ENCODE measurements around the gene PNPLA5. TPM values are rescaled to one million over a fixed set of nuclear protein-coding genes. Genes with fewer than 3 reads are reported as not detected.

Gene PNPLA5
- polyA plus RNA-seq, 1 experiment, result not detected

DNA sequence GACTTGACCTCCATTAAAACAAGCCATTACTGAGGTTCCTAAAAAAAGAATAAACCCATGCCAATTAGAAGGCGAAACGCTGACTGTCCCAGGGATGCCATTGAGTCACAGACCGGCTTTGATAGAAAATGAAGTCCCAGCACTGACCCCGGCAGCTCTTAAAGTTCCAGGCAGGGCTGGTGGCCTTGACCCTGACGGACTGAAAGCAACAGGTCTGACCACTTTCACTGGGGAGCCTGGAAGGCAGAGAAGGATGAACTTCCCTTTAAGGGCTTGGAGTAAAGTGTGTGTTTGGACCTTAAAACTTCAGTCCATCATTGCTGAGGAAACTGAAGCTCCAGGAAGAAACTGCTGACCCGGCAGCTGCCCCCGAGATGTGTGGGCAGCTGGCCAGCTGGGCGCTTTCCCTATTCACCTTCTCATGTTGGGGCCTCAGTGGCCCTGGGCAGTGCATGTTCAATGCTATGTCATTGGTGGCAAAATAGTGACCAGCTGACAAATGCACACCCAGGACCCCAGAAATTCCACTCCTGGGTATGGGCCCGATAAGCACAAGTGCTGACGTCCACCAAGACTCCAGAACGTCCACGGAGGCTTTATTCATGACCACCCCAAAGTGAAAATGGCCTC is 60.8 kb downstream of the PNPLA5 start:
- Histone ChIP-seq H3K4me3 (ENCODE audit: low read depth, low read length) (no peak overlapping the region), H3K27me3 (ENCODE audit: control insufficient read depth, insufficient read depth, low read length) (no peaks in the 10 kb centered on the region; the same call in 1 of the 2 replicates), H3K36me3 (ENCODE audit: control insufficient read depth, insufficient read depth, low read length) (no peaks in the 10 kb centered on the region)
- no peak for DNase-seq (ENCODE audit: low read depth)
- TF ChIP-seq, protein P1, sequence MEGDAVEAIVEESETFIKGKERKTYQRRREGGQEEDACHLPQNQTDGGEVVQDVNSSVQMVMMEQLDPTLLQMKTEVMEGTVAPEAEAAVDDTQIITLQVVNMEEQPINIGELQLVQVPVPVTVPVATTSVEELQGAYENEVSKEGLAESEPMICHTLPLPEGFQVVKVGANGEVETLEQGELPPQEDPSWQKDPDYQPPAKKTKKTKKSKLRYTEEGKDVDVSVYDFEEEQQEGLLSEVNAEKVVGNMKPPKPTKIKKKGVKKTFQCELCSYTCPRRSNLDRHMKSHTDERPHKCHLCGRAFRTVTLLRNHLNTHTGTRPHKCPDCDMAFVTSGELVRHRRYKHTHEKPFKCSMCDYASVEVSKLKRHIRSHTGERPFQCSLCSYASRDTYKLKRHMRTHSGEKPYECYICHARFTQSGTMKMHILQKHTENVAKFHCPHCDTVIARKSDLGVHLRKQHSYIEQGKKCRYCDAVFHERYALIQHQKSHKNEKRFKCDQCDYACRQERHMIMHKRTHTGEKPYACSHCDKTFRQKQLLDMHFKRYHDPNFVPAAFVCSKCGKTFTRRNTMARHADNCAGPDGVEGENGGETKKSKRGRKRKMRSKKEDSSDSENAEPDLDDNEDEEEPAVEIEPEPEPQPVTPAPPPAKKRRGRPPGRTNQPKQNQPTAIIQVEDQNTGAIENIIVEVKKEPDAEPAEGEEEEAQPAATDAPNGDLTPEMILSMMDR (IDR thresholded peaks at IDR 0.05; ENCODE audit: insufficient read depth, low read depth, low read length), result no peak
- POLR2A ChIA-PET, result no interaction called here
- CTCF ChIA-PET, result no interaction called here

DNA sequence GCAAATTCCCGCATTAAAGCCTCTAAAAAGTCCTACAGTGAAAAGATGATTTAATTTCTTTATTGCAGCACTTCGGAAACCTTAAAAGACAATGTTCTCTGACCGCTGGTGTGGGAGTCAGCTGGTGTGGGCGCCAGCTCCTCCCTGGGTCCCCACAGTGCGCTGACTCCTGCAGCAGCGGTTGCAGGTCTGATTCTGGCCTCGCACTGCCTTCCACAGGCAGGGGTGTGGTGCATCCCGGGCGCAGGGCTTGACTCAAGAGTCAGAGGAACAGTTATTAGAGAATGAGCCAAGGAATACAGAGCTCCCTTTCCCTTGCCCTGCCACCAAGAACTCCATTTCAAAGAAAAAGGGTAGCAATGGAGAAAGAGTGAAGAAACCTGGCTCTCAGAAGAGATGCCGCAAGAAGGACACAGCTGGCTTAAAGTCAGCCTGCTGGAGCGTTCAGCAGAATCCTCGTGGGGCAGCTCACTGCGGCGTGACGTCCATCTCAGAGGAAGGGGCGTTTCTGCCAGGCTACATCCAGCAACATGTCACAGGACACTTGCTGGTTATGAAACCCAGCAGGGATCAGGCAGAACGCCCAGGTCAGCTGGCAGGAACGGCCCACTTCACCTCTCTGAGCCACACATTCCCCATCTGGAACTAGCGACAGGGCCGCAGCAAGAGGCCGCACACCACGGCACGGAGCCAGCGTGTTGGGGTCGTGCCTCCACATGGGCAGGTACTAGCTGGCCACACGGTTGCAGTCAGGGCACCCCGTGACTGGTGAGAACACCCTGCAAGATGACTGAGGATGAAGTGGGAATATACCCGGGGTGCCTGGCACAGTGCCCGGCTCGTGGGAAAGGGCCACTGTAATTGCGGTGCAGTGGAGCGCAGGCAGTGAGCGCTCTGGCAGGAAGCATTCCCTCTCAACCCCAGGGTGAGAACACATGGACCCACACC is 61.6 kb downstream of the PNPLA5 start:
- no peaks in the 10 kb centered on the region; the same call in 1 of the 2 replicates for H3K27me3 ChIP-seq (ENCODE audit: control insufficient read depth, insufficient read depth, low read length)
- ChIA-PET CTCF (interaction anchor here (0.6 to 6.0 kb wide), 6 partner anchors 8 to 443 kb away, joined by 3 to 48 read pairs (median 6); no protein-coding TSS in a partner anchor), POLR2A (no interaction called here)
- H3K4me3 ChIP-seq (ENCODE audit: low read depth, low read length), result no peak overlapping the region
- DNase-seq (ENCODE audit: low read depth), result no peak
- no peaks in the 10 kb centered on the region for H3K36me3 ChIP-seq (ENCODE audit: control insufficient read depth, insufficient read depth, low read length)
- TF ChIP-seq, protein P1 (IDR thresholded peaks at IDR 0.05; ENCODE audit: insufficient read depth, low read depth, low read length), result no peak

Other genes with a start within 250 kb of the PNPLA5 start
- 0.75 and 1.4 TPM in 2 replicates for gene EFCAB6, start 79.7 kb downstream of the PNPLA5 start, polyA plus RNA-seq (2011; rRNA removed)
- 0.15 and 0.39 TPM in 2 replicates for gene SULT4A1, start 29.5 kb downstream of the PNPLA5 start, polyA plus RNA-seq (2011; rRNA removed)
- gene PNPLA3, start 31.8 kb upstream of the PNPLA5 start, polyA plus RNA-seq (2011; rRNA removed), result 3.4 and 4.8 TPM in 2 replicates
- 40.7 and 50.6 TPM in 2 replicates for gene SAMM50, start 63.4 kb upstream of the PNPLA5 start, polyA plus RNA-seq (2011; rRNA removed)
- 57.8 and 65.8 TPM in 2 replicates for gene PARVB, start 132.3 kb upstream of the PNPLA5 start, polyA plus RNA-seq (2011; rRNA removed)